ENCODE data around the gene GOSR2.
"Not testable (repeated sequence)": the region's sequence is repeated elsewhere in the genome, so short reads cannot be mapped to it uniquely, and the experiment has no call there.

GOSR2 gene

DNA sequence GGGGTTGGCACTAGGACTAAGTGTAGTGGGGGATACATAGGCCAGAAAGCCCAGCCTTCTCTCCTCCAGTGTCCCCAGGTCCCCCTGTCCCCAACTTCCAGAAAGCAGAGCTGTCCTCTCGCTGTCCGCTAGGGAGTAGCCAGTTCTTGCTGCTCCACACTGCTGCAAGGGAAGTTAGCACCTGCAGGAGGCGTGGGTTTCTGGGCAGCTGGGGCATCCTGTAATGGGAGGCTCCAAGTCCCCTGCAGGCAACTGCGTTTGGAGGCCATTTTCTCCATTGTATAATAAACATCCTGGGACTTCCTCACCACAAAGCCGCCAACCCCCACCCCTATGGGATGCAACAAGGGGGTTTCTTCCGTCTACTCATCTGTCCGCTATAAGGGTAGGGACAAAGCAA is 54.4 kb downstream of the GOSR2 start:
- ATAC-seq (no peak), DNase-seq (no peak)
- Mint-ChIP-seq H3K36me3 (ENCODE audit: low read depth) (no peaks in the 10 kb centered on the region), H3K27ac (no peak overlapping the region), H3K4me1 (peaks cover 12% of the 10 kb centered on the region), H3K27me3 (peaks cover 39% of the 10 kb centered on the region), H3K9me3 (no peaks in the 10 kb centered on the region), H3K4me3 (no peak overlapping the region)

DNA sequence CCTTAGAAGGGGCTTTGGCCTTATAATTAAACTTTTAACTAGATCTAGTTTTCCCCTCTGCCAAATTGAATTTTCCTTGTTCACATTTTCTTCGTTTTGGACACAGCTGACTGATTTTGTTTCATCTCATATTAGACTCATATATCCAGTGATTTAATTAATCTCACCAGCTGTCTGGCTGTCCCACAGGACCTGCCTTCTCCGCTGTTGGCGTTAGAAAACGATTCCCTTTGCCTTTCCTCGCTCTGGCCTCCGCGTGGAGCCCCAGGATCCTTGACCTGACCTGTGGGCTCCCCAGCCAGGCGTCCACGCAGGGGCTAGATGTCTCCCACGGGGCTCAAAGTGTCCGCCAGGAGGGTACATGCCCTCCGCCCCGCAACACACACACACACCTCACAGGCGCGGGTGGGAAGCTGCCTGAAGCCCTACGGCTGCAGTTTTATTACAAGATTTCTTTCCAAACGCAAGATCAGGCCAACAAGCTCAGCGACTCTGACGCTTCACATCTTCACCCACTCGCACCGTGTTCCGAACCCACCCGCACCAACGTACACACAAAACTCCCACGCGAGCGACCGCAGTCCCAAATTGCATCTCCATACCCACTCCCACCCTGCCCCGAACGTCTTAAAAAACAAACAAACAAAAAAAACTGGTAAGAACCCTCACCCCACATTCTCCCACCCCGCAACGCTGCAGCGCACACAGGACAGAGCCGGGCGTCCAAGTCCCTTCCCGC is 55.0 kb downstream of the GOSR2 start:
- no peak for DNase-seq
- Mint-ChIP-seq H3K4me1 (peaks cover 12% of the 10 kb centered on the region), H3K27me3 (peaks cover 40% of the 10 kb centered on the region), H3K9me3 (no peaks in the 10 kb centered on the region), H3K27ac (no peak overlapping the region), H3K4me3 (peak overlapping the region; percentile 71), H3K36me3 (ENCODE audit: low read depth) (no peaks in the 10 kb centered on the region)
- no peak for ATAC-seq

- H3K36me3 Mint-ChIP-seq (ENCODE audit: low read depth), result no peaks in the 10 kb centered on the region
- DNase-seq (peak; percentile 9), ATAC-seq (peak; percentile 40)
- peaks cover 40% of the 10 kb centered on the region for H3K27me3 Mint-ChIP-seq
- H3K4me1 Mint-ChIP-seq, result peaks cover 12% of the 10 kb centered on the region
- no peak overlapping the region for H3K27ac Mint-ChIP-seq
- H3K9me3 Mint-ChIP-seq, result no peaks in the 10 kb centered on the region
- H3K4me3 Mint-ChIP-seq, result peak overlapping the region; percentile 57
Observed at GRCh38 chr17:46978489-46979146, 55.7 kb downstream of the GOSR2 start.

GRCh38 chr17:46979147-46979863 is 56.3 kb downstream of the GOSR2 start, which contains the start of gene RPRML:
Gene RPRML, minus strand, starts transcription at chr17:46979253. Its CDS starts 246 bp downstream, at chr17:46979007.
- Mint-ChIP-seq H3K36me3 (ENCODE audit: low read depth) (no peaks in the 10 kb centered on the region), H3K4me3 (peak within 1 kb of the TSS; percentile 71), H3K9me3 (no peaks in the 10 kb centered on the region), H3K27me3 (peaks cover 40% of the 10 kb centered on the region), H3K27ac (no peak within 1 kb of the TSS), H3K4me1 (peaks cover 12% of the 10 kb centered on the region)
- ATAC-seq (peak; percentile 60), DNase-seq (peak; percentile 50)

DNA sequence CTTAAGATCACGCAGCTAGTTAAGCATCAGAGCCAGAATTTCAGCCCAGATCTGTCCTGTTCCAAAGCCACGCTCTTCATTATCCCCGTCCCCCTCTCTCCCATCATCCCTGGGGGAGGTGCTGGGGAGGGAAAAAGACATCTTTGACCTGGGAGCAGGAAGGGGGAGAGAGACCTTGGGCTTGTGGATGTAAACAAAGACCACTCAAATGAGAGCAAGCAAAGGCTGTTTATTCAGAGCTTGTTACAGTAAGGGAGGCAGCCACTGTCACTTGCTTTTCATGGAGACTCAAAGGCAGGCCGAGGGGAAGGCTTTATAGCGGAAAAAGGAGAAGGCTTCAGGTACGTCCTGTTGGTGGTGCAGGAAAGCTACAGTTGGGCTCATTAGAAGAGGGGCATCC is 59.6 kb downstream of the GOSR2 start:
- Mint-ChIP-seq H3K27ac (no peak overlapping the region), H3K27me3 (peaks cover 27% of the 10 kb centered on the region), H3K36me3 (ENCODE audit: low read depth) (no peaks in the 10 kb centered on the region), H3K4me1 (peaks cover 12% of the 10 kb centered on the region), H3K9me3 (no peaks in the 10 kb centered on the region), H3K4me3 (no peak overlapping the region)
- no peak for ATAC-seq
- no peak for DNase-seq

- Mint-ChIP-seq H3K4me1 (peaks cover 5% of the 10 kb centered on the region), H3K27me3 (peaks cover 20% of the 10 kb centered on the region), H3K27ac (no peak overlapping the region)
Observed at GRCh38 chr17:46983782-46984181, 60.8 kb downstream of the GOSR2 start.

DNA sequence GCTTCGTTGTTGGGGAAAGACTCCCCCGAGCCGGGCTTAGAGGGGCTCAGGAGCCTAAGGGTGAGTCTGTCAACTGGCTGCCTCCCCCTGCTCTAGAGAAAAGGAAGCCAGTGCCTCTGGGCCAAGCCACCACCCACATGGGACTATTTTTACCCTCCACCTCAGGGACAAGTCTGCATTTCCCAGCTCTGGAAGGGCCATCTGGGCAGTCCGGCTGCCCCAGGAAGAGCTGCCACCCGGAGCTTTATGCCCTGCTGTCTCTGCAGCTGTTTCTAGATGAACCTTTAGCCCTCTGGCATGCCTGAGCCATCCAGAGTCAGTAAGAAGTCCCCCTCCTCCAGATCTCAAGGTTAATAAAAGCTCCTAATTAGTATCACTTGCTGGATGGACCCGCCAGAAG is 61.4 kb downstream of the GOSR2 start:
- Mint-ChIP-seq H3K27ac (no peak overlapping the region), H3K9me3 (no peaks in the 10 kb centered on the region), H3K4me3 (no peak overlapping the region), H3K27me3 (peaks cover 19% of the 10 kb centered on the region), H3K36me3 (ENCODE audit: low read depth) (no peaks in the 10 kb centered on the region), H3K4me1 (peaks cover 5% of the 10 kb centered on the region)
- ATAC-seq (no peak), DNase-seq (no peak)

More at GRCh38 chr17:46983782-46984181, 60.8 kb downstream of the GOSR2 start:
- no peaks in the 10 kb centered on the region for H3K36me3 Mint-ChIP-seq (ENCODE audit: low read depth)
- no peak overlapping the region for H3K4me3 Mint-ChIP-seq
- no peaks in the 10 kb centered on the region for H3K9me3 Mint-ChIP-seq
- ATAC-seq (no peak), DNase-seq (no peak)

DNA sequence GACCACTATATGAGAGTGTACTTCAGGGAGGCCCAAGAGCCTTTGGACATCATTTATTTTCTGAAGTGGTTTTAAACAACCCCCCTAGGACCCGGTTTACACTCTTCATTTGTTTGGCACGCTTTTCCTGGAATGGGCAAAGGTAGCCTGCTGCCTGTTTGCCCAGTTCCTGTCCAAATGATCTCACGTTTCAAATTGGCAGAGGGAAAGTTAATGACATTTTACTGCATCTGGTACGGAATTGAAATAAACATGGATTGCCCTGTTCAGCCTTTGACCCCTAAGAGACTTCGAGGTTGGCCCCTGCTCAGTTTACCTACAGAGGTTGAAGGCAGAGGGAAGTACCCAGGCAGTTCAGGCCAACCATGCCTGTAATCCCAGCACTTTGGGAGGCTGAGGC is 61.9 kb downstream of the GOSR2 start:
- DNase-seq (no peak), ATAC-seq (no peak)
- no peaks in the 10 kb centered on the region for H3K9me3 Mint-ChIP-seq
- H3K4me3 Mint-ChIP-seq, result no peak overlapping the region
- no peak overlapping the region for H3K27ac Mint-ChIP-seq
- H3K4me1 Mint-ChIP-seq, result peaks cover 3% of the 10 kb centered on the region
- H3K27me3 Mint-ChIP-seq, result peaks cover 14% of the 10 kb centered on the region
- H3K36me3 Mint-ChIP-seq (ENCODE audit: low read depth), result no peaks in the 10 kb centered on the region

- Mint-ChIP-seq H3K27me3 (peaks cover 3% of the 10 kb centered on the region), H3K4me3 (no peak overlapping the region), H3K27ac (no peak overlapping the region), H3K36me3 (ENCODE audit: low read depth) (no peaks in the 10 kb centered on the region), H3K9me3 (no peaks in the 10 kb centered on the region), H3K4me1 (no peaks in the 10 kb centered on the region)
- ATAC-seq, result no peak
- no peak for DNase-seq
Observed at GRCh38 chr17:46986366-46986765, 63.4 kb downstream of the GOSR2 start.

DNA sequence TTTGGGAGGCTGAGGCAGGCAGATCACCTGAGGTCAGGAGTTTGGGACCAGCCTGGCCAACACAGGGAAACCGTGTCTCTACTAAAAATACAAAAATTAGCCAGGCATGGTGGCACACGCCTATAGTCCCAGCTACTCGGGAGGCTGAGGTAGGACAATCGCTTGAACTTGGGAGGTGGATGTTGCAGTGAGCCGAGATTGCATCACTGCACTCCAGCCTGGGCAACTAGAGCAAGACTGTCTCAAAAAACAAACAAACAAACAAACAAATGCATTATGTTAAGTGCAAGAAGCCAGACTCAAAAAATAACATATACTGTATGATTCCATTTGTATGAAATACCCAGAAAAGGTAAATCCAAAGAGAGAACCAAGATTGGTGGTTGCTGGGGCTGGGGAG is 65.0 kb downstream of the GOSR2 start:
- H3K36me3 Mint-ChIP-seq (ENCODE audit: low read depth); H3K4me3 Mint-ChIP-seq; H3K27ac Mint-ChIP-seq; H3K4me1 Mint-ChIP-seq; H3K27me3 Mint-ChIP-seq; DNase-seq; H3K9me3 Mint-ChIP-seq; ATAC-seq: not testable (repeated sequence)

DNA sequence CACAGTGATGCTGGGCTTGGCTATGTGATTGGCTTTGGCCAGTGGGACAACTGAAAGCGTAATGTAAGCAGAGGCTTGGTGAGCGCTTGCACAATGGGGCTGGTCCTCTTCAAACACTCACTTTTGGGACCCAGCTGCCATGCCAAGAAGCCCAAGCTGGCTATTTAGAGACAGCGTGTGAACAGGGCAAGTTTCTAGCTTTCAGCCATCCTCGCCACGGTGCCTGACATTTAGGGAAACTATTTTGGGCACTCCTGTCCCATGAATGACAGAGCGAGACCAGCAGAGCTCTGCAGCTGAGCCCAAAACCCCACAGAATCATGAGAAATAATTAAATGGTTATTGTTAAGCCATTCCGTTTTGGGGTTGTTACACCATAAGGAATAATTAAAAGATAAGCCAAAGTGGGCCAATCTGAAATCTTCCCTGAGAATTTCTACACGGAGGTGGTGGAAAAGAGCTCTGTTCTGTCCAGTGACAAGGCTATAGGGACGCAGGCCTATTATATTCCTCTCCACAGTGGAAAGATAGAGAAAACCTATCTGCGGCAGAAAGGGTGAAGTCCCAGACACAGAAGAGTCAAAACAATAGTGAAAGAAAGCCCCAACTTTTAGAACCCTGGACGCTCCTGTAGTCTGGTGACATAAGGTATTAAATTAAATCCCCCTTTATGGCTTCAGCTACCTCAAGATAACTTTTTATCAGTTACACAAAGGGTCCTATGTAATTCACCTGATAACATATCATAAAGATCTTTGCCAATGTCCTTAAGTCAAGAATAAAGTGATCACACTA is 66.9 kb downstream of the GOSR2 start:
- DNase-seq (no peak), ATAC-seq (no peak)
- no peak overlapping the region for H3K4me3 Mint-ChIP-seq
- H3K27ac Mint-ChIP-seq, result no peak overlapping the region
- H3K36me3 Mint-ChIP-seq (ENCODE audit: low read depth), result no peaks in the 10 kb centered on the region
- no peaks in the 10 kb centered on the region for H3K27me3 Mint-ChIP-seq
- no peaks in the 10 kb centered on the region for H3K9me3 Mint-ChIP-seq
- no peaks in the 10 kb centered on the region for H3K4me1 Mint-ChIP-seq

GRCh38 chr17:46991617-46992016 is 68.7 kb downstream of the GOSR2 start:
- DNase-seq, result no peak
- no peak for ATAC-seq
- Mint-ChIP-seq H3K27ac (no peak overlapping the region), H3K9me3 (no peaks in the 10 kb centered on the region), H3K4me1 (no peaks in the 10 kb centered on the region), H3K36me3 (ENCODE audit: low read depth) (no peaks in the 10 kb centered on the region), H3K27me3 (no peaks in the 10 kb centered on the region), H3K4me3 (no peak overlapping the region)

Measured in activated naive CD8-positive, alpha-beta T cell treated with anti-CD3 and anti-CD28 coated beads, Interleukin-2, amount 50 U/mL, for 24 hours (primary cell).